Neuronal stem cell (in vitro differentiated cells): Measurements from ENCODE around the gene BMPR1A.
"Not testable (repeated sequence)": the region's sequence is repeated elsewhere in the genome, so short reads cannot be mapped to it uniquely, and the experiment has no call there.

Experiments
- DNase-seq: peaks from one replicate; pipeline ENCODE4 v3.0.0-alpha.2; 2013; ENCODE audit warnings: low spot score
- H2AFZ ChIP-seq: one replicate; pipeline ENCODE4 v1.6.1; 2013; ENCODE audit warnings: mild to moderate bottlenecking, low read length, inconsistent platforms
- H2AK5ac ChIP-seq: 2 replicates; pipeline ENCODE4 v1.6.1; 2013; ENCODE audit warnings: low read depth, mild to moderate bottlenecking, inconsistent platforms, low read length, moderate library complexity, mixed read lengths
- H2BK120ac ChIP-seq: 2 replicates; pipeline ENCODE4 v1.6.1; 2013; ENCODE audit warnings: low read depth, mild to moderate bottlenecking, inconsistent platforms, low read length, moderate library complexity, mixed read lengths
- H2BK12ac ChIP-seq: one replicate; pipeline ENCODE4 v1.6.1; 2013; ENCODE audit warnings: low read length, inconsistent platforms
- H2BK15ac ChIP-seq: 2 replicates; pipeline ENCODE4 v1.6.1; 2013; ENCODE audit warnings: mild to moderate bottlenecking, low read length, inconsistent platforms, mixed read lengths
- H2BK5ac ChIP-seq: one replicate; pipeline ENCODE4 v1.6.1; 2013; ENCODE audit warnings: inconsistent platforms, mild to moderate bottlenecking, low read length, moderate library complexity
- H3K14ac ChIP-seq: one replicate; pipeline ENCODE4 v1.6.1; 2013; ENCODE audit warnings: low read length, inconsistent platforms
- H3K18ac ChIP-seq: 2 replicates; pipeline ENCODE4 v1.6.1; 2013; ENCODE audit warnings: low read length, inconsistent platforms
- H3K23ac ChIP-seq: 2 replicates; pipeline ENCODE4 v1.6.1; 2013; ENCODE audit warnings: low read depth, mild to moderate bottlenecking, mixed read lengths, low read length, inconsistent platforms; ENCODE audit not compliant: poor library complexity
- H3K27ac ChIP-seq: replicated peaks from 3 replicates; pipeline ENCODE4 v1.5.1; 2013; ENCODE audit warnings: low read length, inconsistent platforms
- H3K27me3 ChIP-seq, 3 experiments: 2 replicates each; pipeline ENCODE4 v1.6.1; 2013; ENCODE audit warnings: low read length in 3 of 3, mild to moderate bottlenecking in 2 of 3, inconsistent platforms in 1 of 3, low read depth in 1 of 3, mixed read lengths in 1 of 3, moderate library complexity in 1 of 3; ENCODE audit not compliant: control insufficient read depth in 3 of 3, insufficient read depth in 3 of 3
- H3K36me3 ChIP-seq, 2 donors: replicated peaks in 1 of 2; 2 replicates each; pipeline ENCODE4 v1.6.1; 2013; ENCODE audit warnings: low read length in 2 of 2; ENCODE audit not compliant: control insufficient read depth in 2 of 2, insufficient read depth in 2 of 2
- H3K4ac ChIP-seq: 2 replicates; pipeline ENCODE4 v1.6.1; 2013; ENCODE audit warnings: inconsistent platforms, mild to moderate bottlenecking, low read length, moderate library complexity
- H3K4me1 ChIP-seq, 2 donors: 1 replicate in 1 of 2; 2 replicates in 1 of 2; pipeline ENCODE4 v1.6.1; 2013; ENCODE audit warnings: low read length in 2 of 2, low read depth in 1 of 2; ENCODE audit not compliant: control insufficient read depth in 2 of 2, insufficient read depth in 1 of 2
- H3K4me2 ChIP-seq: one replicate; pipeline ENCODE4 v1.6.1; 2013; ENCODE audit warnings: mild to moderate bottlenecking, low read length, inconsistent platforms; ENCODE audit not compliant: insufficient read depth, poor library complexity, severe bottlenecking
- H3K4me3 ChIP-seq, 2 donors: 2 replicates each; pipeline ENCODE4 v1.5.1; 2013; ENCODE audit warnings: low read length in 2 of 2, mild to moderate bottlenecking in 2 of 2, inconsistent platforms in 1 of 2, moderate library complexity in 1 of 2
- H3K79me1 ChIP-seq: one replicate; pipeline ENCODE4 v1.6.1; 2013; ENCODE audit warnings: low read depth, mild to moderate bottlenecking, inconsistent platforms, low read length, moderate library complexity
- H3K9ac ChIP-seq: one replicate; pipeline ENCODE4 v1.6.1; 2013; ENCODE audit warnings: mild to moderate bottlenecking, low read depth, low read length, inconsistent platforms; ENCODE audit not compliant: poor library complexity
- H3K9me3 ChIP-seq, 2 donors: replicated peaks in 1 of 2; 2 replicates each; pipeline versions ENCODE3 to v1.6.1; 2013; ENCODE audit warnings: low read length in 2 of 2, mild to moderate bottlenecking in 2 of 2, inconsistent platforms in 1 of 2, low read depth in 1 of 2, mixed read lengths in 1 of 2, moderate library complexity in 1 of 2; ENCODE audit not compliant: control insufficient read depth in 2 of 2, insufficient read depth in 1 of 2
- H4K8ac ChIP-seq: one replicate; pipeline ENCODE4 v1.6.1; 2013; ENCODE audit warnings: low read depth, mild to moderate bottlenecking, inconsistent platforms, low read length, moderate library complexity
- H4K91ac ChIP-seq: one replicate; pipeline ENCODE4 v1.6.1; 2013; ENCODE audit warnings: low read length, low read depth, mild to moderate bottlenecking, inconsistent platforms; ENCODE audit not compliant: poor library complexity
- WGBS, 2 donors: extraction: QIAGEN DNeasy Blood & Tissue Kit; methylation state at CpG; one replicate each; pipeline ENCODE4 v1.1.7; 2013; ENCODE audit warnings: missing lambda C conversion rate in 2 of 2, mixed read lengths in 1 of 2; ENCODE audit not compliant: insufficient read length in 2 of 2, insufficient replicate concordance in 1 of 2; ENCODE audit errors: extremely low coverage in 2 of 2; 5-methylcytosine and 5-hydroxymethylcytosine counted together

Gene BMPR1A

GRCh38 chr10:86733260-86733671 is 23.2 kb upstream of the BMPR1A start:
- Histone ChIP-seq H3K14ac (no peak overlapping the region), H2BK120ac (no peak overlapping the region), H3K27ac (no peak overlapping the region), H4K8ac (no peak overlapping the region), H3K4me1 (peaks cover 2 to 6% of the 10 kb centered on the region in 2 donors), H3K27me3 (no peaks in the 10 kb centered on the region), H2AFZ (peak overlapping the region; percentile 21), H3K9ac (no peak overlapping the region), H2BK12ac (no peak overlapping the region), H3K4me2 (no peak overlapping the region), H4K91ac (no peak overlapping the region), H3K4ac (no peak overlapping the region), H2BK5ac (no peak overlapping the region), H3K23ac (no peak overlapping the region), H3K79me1 (no peaks in the 10 kb centered on the region), H2BK15ac (no peak overlapping the region), H2AK5ac (no peak overlapping the region), H3K4me3 (no peak overlapping the region), H3K9me3 (no peaks in the 10 kb centered on the region), H3K36me3 (no peaks in the 10 kb centered on the region), H3K18ac (no peak overlapping the region)
- WGBS, 2 donors = no CpG with 5 or more reads among the region's 8 CpGs
- DNase-seq = no peak

DNA sequence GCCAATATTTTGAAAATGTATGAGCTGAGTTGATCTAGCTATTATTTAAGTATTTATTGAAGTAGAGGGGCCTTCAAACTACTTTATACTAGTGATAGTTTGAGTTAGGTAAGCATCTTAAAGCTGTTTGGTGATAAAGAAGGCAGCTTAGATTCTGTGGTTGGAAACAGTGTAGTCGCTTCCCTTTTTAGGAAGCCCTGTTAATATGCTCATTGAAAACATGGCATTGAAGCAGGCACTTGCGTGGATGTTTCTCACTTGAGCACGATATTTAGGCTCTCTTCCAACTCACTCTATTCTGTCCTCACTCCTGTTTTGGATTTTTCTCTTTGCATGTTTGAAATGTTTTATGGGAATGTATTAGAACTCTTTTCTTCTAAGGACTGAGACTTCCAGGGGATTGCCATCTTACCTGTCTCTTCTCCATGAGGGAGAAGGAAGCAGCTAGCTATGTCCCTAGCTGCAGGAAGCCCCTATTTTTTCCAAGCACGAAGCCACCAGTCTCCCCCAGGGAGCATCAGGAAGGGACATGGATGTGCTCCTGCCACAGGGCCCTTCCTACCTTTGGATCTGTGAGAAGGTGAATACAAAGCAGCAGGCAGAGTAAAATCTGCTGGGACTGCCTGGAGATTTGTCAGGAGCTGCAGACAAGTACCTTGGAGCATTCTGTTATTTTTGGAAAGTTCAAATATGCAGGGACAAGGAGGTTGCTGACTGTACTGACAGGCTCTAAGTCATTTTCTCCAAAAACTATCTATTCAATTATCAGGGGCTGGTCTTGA is 22.0 kb upstream of the BMPR1A start:
- no peak overlapping the region for H3K23ac ChIP-seq
- no peak overlapping the region for H2BK15ac ChIP-seq
- H2BK5ac ChIP-seq = no peak overlapping the region
- no peak overlapping the region for H3K4me2 ChIP-seq
- no peak overlapping the region for H4K91ac ChIP-seq
- no peaks in the 10 kb centered on the region for H3K36me3 ChIP-seq
- peaks cover 2 to 6% of the 10 kb centered on the region in 2 donors for H3K4me1 ChIP-seq
- H3K14ac ChIP-seq = no peak overlapping the region
- H2BK120ac ChIP-seq = no peak overlapping the region
- no peaks in the 10 kb centered on the region for H3K9me3 ChIP-seq
- H2AFZ ChIP-seq = no peak overlapping the region
- H3K4me3 ChIP-seq = no peak overlapping the region
- no peak overlapping the region for H3K9ac ChIP-seq
- no peak overlapping the region for H4K8ac ChIP-seq
- H3K27ac ChIP-seq = no peak overlapping the region
- no peak overlapping the region for H3K4ac ChIP-seq
- no peak overlapping the region for H2AK5ac ChIP-seq
- DNase-seq = no peak
- no peak overlapping the region for H3K18ac ChIP-seq
- no CpG with 5 or more reads among the region's 4 CpGs for WGBS, 2 donors
- H2BK12ac ChIP-seq = no peak overlapping the region
- H3K79me1 ChIP-seq = no peaks in the 10 kb centered on the region
- H3K27me3 ChIP-seq = no peaks in the 10 kb centered on the region

GRCh38 chr10:86735278-86735677 is 21.1 kb upstream of the BMPR1A start:
- WGBS, 2 donors = no CpG with 5 or more reads among the region's 4 CpGs
- not testable (repeated sequence) for DNase-seq

DNA sequence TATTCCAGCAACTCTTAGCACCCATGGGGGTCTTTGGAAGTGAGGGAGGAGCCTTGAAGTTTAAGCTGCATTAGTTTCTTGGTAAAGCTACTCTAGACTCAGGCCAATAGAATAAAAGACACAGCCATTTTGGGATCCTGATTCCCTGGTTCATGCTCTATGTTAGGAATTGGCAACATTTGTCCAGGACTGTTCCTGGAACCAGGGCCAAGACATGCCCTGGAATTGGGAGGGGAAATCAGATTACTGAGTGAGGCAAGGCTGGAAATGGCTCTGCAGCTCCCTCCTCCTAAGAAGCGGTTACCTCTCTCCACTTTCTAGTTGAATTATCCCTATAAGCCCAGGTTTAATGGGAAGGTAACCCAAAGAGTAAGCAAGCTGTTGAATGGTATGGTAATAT is 14.2 kb upstream of the BMPR1A start:
- no peaks in the 10 kb centered on the region for H3K79me1 ChIP-seq
- no peak overlapping the region for H3K9ac ChIP-seq
- no peak overlapping the region for H2BK12ac ChIP-seq
- H4K8ac ChIP-seq = no peak overlapping the region
- no peak overlapping the region for H2BK15ac ChIP-seq
- no peak overlapping the region for H2BK5ac ChIP-seq
- WGBS, 2 donors = no CpG with 5 or more reads among the region's 1 CpG
- H2BK120ac ChIP-seq = no peak overlapping the region
- no peak overlapping the region for H3K14ac ChIP-seq
- H3K4me2 ChIP-seq = no peak overlapping the region
- DNase-seq = no peak
- no peaks in the 10 kb centered on the region for H3K4me1 ChIP-seq
- H3K36me3 ChIP-seq = no peaks in the 10 kb centered on the region
- H2AK5ac ChIP-seq = no peak overlapping the region
- no peak overlapping the region for H3K18ac ChIP-seq
- no peak overlapping the region for H2AFZ ChIP-seq
- no peak overlapping the region for H3K27ac ChIP-seq
- H3K27me3 ChIP-seq = no peaks in the 10 kb centered on the region
- H3K4me3 ChIP-seq = no peak overlapping the region
- H3K23ac ChIP-seq = no peak overlapping the region
- H3K4ac ChIP-seq = no peak overlapping the region
- no peaks in the 10 kb centered on the region for H3K9me3 ChIP-seq
- no peak overlapping the region for H4K91ac ChIP-seq

More at GRCh38 chr10:86735278-86735677, 21.1 kb upstream of the BMPR1A start:
- not testable (repeated sequence) for H3K4ac ChIP-seq, H3K79me1 ChIP-seq, H3K9me3 ChIP-seq, H3K4me2 ChIP-seq, H3K27me3 ChIP-seq, H3K4me1 ChIP-seq, H2BK5ac ChIP-seq, H3K23ac ChIP-seq, H4K8ac ChIP-seq, H2BK15ac ChIP-seq, H2AK5ac ChIP-seq, H2AFZ ChIP-seq, H2BK12ac ChIP-seq, H4K91ac ChIP-seq, H3K14ac ChIP-seq, H2BK120ac ChIP-seq, H3K36me3 ChIP-seq, H3K27ac ChIP-seq, H3K9ac ChIP-seq, H3K4me3 ChIP-seq, H3K18ac ChIP-seq
